HG02870 (cell line): ENCODE data around the gene SP110.
"Not testable (repeated sequence)": the region's sequence is repeated elsewhere in the genome, so short reads cannot be mapped to it uniquely, and the experiment has no call there.

Experiments used
- ATAC-seq: cut with Tn5 transposase; IDR thresholded peaks from one replicate; pipeline ENCODE4 v1.9.1; 2021; ENCODE audit warnings: mild to moderate bottlenecking, moderate library complexity; ENCODE audit not compliant: unreplicated experiment

The SP110 gene

GRCh38 chr2:230129343-230129742, 90.4 kb downstream of the SP110 start:
- ATAC-seq: no peak

- no peak for ATAC-seq
Measured at GRCh38 chr2:230128623-230129342, 91.0 kb downstream of the SP110 start.

- no peak for ATAC-seq
Measured at GRCh38 chr2:230127195-230127594, 92.6 kb downstream of the SP110 start.

DNA sequence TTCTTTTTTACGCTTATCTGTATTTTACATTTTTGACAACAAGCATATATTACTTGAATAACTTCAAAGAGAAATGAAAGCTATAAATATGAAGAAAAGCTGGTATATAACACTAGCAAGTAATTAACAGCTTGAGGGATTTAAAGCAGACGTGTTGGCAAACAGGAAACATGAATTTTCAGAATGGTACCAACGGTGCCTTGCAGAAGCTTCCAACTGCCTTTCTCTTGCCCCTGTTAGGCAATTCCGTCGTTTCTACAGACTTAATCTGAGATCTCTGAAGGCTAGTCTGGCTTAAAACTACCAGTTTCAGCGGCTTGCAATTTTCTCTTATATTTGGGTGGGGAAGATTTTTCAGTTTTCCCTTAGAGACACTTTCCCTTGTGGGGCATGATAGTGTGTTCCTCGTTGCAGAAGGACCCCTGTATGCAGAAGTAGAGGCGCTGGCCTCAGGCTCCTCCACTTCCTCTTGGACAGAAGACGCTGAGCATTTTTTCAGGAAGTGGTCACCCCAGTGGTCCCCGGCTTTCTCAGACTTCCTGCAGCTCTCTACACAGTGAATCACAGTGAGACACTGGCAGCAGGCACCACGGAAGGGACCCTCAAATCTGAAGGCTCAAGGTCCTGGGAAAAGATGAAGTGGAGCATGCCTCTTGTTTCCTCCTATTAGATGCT, 94.9 kb downstream of the SP110 start:
- peak; percentile 74 for ATAC-seq

GRCh38 chr2:230124235-230124634, 95.5 kb downstream of the SP110 start:
- no peak for ATAC-seq

DNA sequence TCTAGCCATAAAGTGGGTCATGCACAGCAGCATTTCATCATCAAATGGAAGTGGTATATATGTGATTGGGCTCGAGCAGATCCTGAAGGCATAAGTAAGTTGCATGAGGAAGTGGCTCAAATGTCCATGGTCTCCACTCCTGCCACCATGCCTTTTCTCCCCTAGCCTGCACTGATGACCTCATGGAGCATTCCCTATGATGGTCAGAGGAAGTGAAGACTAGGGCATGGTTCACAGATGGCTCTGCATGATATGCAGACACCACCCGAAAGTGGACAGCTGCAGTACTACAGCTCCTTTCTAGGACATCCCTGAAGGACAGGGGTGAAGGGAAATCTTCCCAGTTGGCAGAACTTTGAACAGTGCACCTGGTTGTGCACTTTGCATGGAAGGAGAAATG, 99.4 kb downstream of the SP110 start:
- not testable (repeated sequence) for ATAC-seq

GRCh38 chr2:230119827-230120226, 100.0 kb downstream of the SP110 start:
- ATAC-seq: not testable (repeated sequence)
